ENCODE measurements around the gene NWD2.

- no peak for TF ChIP-seq POLR2A (IDR thresholded peaks at IDR 0.05)
- no peak for TF ChIP-seq CTCF (IDR thresholded peaks at IDR 0.05 in 4 of 5, conservative IDR thresholded peaks at IDR 0.05 in 1 of 5)
Observed at GRCh38 chr4:37441231-37442061, 196.9 kb downstream of the NWD2 start.

Data from gastrocnemius medialis (tissue), 4 donors.